Sigmoid colon (tissue), 7 donors: ENCODE results near the gene ERICH6. TPM values are rescaled to one million over a fixed set of nuclear protein-coding genes. Genes with fewer than 3 reads are reported as not detected.

Source experiments
- DNase-seq: peaks from one replicate; pipeline ENCODE4 v3.0.0-alpha.2; 2019
- H3K27ac ChIP-seq, 4 donors: fragments of 200-600 bp; sonication (generic); one replicate each; pipeline ENCODE4 v1.5.1; 2016 to 2019; ENCODE audit warnings: mild to moderate bottlenecking in 1 of 4
- H3K27me3 ChIP-seq, 3 donors: fragments of 200-600 bp; sonication (generic); one replicate each; pipeline ENCODE4 v1.5.1; 2019; ENCODE audit warnings: mild to moderate bottlenecking in 1 of 3
- H3K36me3 ChIP-seq, 4 donors: fragments of 200-600 bp; sonication (generic); one replicate each; pipeline ENCODE4 v1.5.1; 2016 to 2019
- H3K4me1 ChIP-seq, 4 donors: fragments of 200-600 bp; sonication (generic); one replicate each; pipeline ENCODE4 v1.5.1; 2017 to 2019
- H3K4me3 ChIP-seq, 4 donors: fragments of 200-600 bp; sonication (generic); one replicate each; pipeline ENCODE4 v1.5.1; 2017 to 2019; ENCODE audit warnings: mild to moderate bottlenecking in 2 of 4, moderate library complexity in 1 of 4
- H3K9me3 ChIP-seq, 4 donors: fragments of 200-600 bp in 3 of 4; sonication (generic) in 3 of 4; one replicate each; pipeline versions ENCODE4 v1.5.1 to v1.6.1; 2013 to 2019
- CTCF ChIP-seq, 4 experiments: fragments of 450-650 bp in 3 of 4; fragments of 200-600 bp in 1 of 4; IDR thresholded peaks; one replicate each; pipeline ENCODE4 v1.5.1; 2016 to 2019; ENCODE audit warnings: antibody characterized with exemption in 4 of 4, mild to moderate bottlenecking in 3 of 4, moderate library complexity in 2 of 4
- EP300 ChIP-seq, 4 donors: sonication (generic); formaldehyde crosslinking; IDR thresholded peaks; one replicate each; pipeline ENCODE4 v1.6.1; 2017; ENCODE audit warnings: antibody characterized with exemption in 4 of 4
- POLR2A ChIP-seq, 2 donors: fragments of 450-650 bp; IDR thresholded peaks; one replicate each; pipeline ENCODE4 v1.6.1; 2016; ENCODE audit warnings: antibody characterized with exemption in 2 of 2, mild to moderate bottlenecking in 2 of 2, moderate library complexity in 2 of 2
- POLR2AphosphoS5 ChIP-seq, 4 donors: sonication (generic); formaldehyde crosslinking; IDR thresholded peaks; one replicate each; pipeline ENCODE4 v1.6.1; 2017; ENCODE audit warnings: antibody characterized with exemption in 4 of 4
- WGBS, 2 donors: extraction: QIAGEN DNeasy Blood & Tissue Kit; methylation state at CpG; one replicate each; pipeline ENCODE4 v1.1.7; 2013; 5-methylcytosine and 5-hydroxymethylcytosine counted together
- intact Hi-C: fragments of 100-400 bp; cut with DNase I; formaldehyde crosslinking; loops from one replicate; pipeline ENCODE4 v1.15.1; 2023
- polyA plus RNA-seq, 3 donors: library from polyadenylated mRNA; stranded (reverse); fragments of 200-250 nt; gene quantifications; one replicate each; pipeline ENCODE4 v1.2.3, GENCODE V29; 2013
- total RNA-seq, 4 donors: library from RNA; depleted of rRNA; stranded (reverse); fragments of >200 nt; gene quantifications; one replicate each; pipeline ENCODE4 v1.1.0, GENCODE V29; 2016
- donor health status: healthy with polysubstance abuse.
- donor health status: Bipolar disorder and iron deficiency.
- donor health status: healthy.

Gene ERICH6
- total and polyA plus RNA-seq, 7 donors: not detected

GRCh38 chr3:150691414-150692040, 12.2 kb downstream of the ERICH6 start:
- 89 to 91% methylated on average over 2 of the region's 2 CpGs for WGBS, 2 donors
- H3K27ac ChIP-seq: no peak overlapping the region
- H3K27me3 ChIP-seq: no peaks in the 10 kb centered on the region
- no peaks in the 10 kb centered on the region for H3K9me3 ChIP-seq
- DNase-seq: no peak
- TF ChIP-seq POLR2A (IDR thresholded peaks at IDR 0.05) (no peak), EP300 (IDR thresholded peaks at IDR 0.05) (no peak), POLR2AphosphoS5 (IDR thresholded peaks at IDR 0.05) (no peak), CTCF (IDR thresholded peaks at IDR 0.05) (no peak)
- no peaks in the 10 kb centered on the region for H3K4me1 ChIP-seq
- H3K4me3 ChIP-seq: no peak overlapping the region
- no peaks in the 10 kb centered on the region for H3K36me3 ChIP-seq
- intact Hi-C loops: no loop called here

- no peak for DNase-seq
These were observed 16.1 kb downstream of the ERICH6 start for GRCh38 chr3:150687613-150688012.

GRCh38 chr3:150682824-150683223, 20.9 kb downstream of the ERICH6 start:
- no peak overlapping the region for H3K4me3 ChIP-seq
- intact Hi-C loops: no loop called here
- no peak for DNase-seq

More at GRCh38 chr3:150687613-150688012, 16.1 kb downstream of the ERICH6 start:
- Histone ChIP-seq H3K27me3 (no peaks in the 10 kb centered on the region), H3K27ac (no peak overlapping the region), H3K4me3 (no peak overlapping the region), H3K4me1 (no peaks in the 10 kb centered on the region), H3K9me3 (no peaks in the 10 kb centered on the region), H3K36me3 (no peaks in the 10 kb centered on the region)
- intact Hi-C loops: no loop called here
- TF ChIP-seq POLR2A (IDR thresholded peaks at IDR 0.05) (no peak), CTCF (IDR thresholded peaks at IDR 0.05) (no peak), EP300 (IDR thresholded peaks at IDR 0.05) (no peak), POLR2AphosphoS5 (IDR thresholded peaks at IDR 0.05) (no peak)

GRCh38 chr3:150682279-150682678, 21.4 kb downstream of the ERICH6 start:
- Histone ChIP-seq H3K4me3 (no peak overlapping the region), H3K4me1 (no peaks in the 10 kb centered on the region), H3K9me3 (no peaks in the 10 kb centered on the region), H3K27ac (no peak overlapping the region), H3K36me3 (no peaks in the 10 kb centered on the region), H3K27me3 (no peaks in the 10 kb centered on the region)
- TF ChIP-seq CTCF (IDR thresholded peaks at IDR 0.05) (no peak), POLR2A (IDR thresholded peaks at IDR 0.05) (no peak), EP300 (IDR thresholded peaks at IDR 0.05) (no peak), POLR2AphosphoS5 (IDR thresholded peaks at IDR 0.05) (no peak)
- DNase-seq: no peak
- intact Hi-C loops: no loop called here
- WGBS, 2 donors: 59 to 61% methylated on average over 1 of the region's 1 CpG

More at GRCh38 chr3:150682824-150683223, 20.9 kb downstream of the ERICH6 start:
- Histone ChIP-seq H3K27ac (no peak overlapping the region), H3K36me3 (no peaks in the 10 kb centered on the region), H3K27me3 (no peaks in the 10 kb centered on the region), H3K4me1 (no peaks in the 10 kb centered on the region), H3K9me3 (no peaks in the 10 kb centered on the region)
- TF ChIP-seq POLR2AphosphoS5 (IDR thresholded peaks at IDR 0.05): no peak
- TF ChIP-seq POLR2A (IDR thresholded peaks at IDR 0.05): no peak
- no peak for TF ChIP-seq EP300 (IDR thresholded peaks at IDR 0.05)
- TF ChIP-seq CTCF (IDR thresholded peaks at IDR 0.05): no peak

- TF ChIP-seq CTCF (IDR thresholded peaks at IDR 0.05) (no peak), POLR2A (IDR thresholded peaks at IDR 0.05) (no peak), POLR2AphosphoS5 (IDR thresholded peaks at IDR 0.05) (no peak)
- no peaks in the 10 kb centered on the region for H3K27me3 ChIP-seq
These were observed 22.7 kb downstream of the ERICH6 start for GRCh38 chr3:150681057-150681456.

More at GRCh38 chr3:150681057-150681456, 22.7 kb downstream of the ERICH6 start:
- Histone ChIP-seq H3K4me1 (no peaks in the 10 kb centered on the region), H3K36me3 (no peaks in the 10 kb centered on the region), H3K27ac (no peak overlapping the region), H3K4me3 (no peak overlapping the region), H3K9me3 (peaks cover 0 to 3% (median 0%) of the 10 kb centered on the region in 4 donors)
- 44 to 80% methylated on average over 2 of the region's 2 CpGs for WGBS, 2 donors
- no peak for DNase-seq
- intact Hi-C loops: no loop called here
